HG03103 (cell line): ENCODE results near the gene GABPB2.

Experiments used
- ATAC-seq: cut with Tn5 transposase; IDR thresholded peaks from one replicate; pipeline ENCODE4 v1.9.1; 2021; ENCODE audit warnings: low read depth; ENCODE audit not compliant: unreplicated experiment

GABPB2 gene

GRCh38 chr1:151158326-151158725 lies 87.8 kb downstream of the GABPB2 start:
- no peak for ATAC-seq

- ATAC-seq, result no peak
Observed at GRCh38 chr1:151158751-151159251, 88.2 kb downstream of the GABPB2 start.

DNA sequence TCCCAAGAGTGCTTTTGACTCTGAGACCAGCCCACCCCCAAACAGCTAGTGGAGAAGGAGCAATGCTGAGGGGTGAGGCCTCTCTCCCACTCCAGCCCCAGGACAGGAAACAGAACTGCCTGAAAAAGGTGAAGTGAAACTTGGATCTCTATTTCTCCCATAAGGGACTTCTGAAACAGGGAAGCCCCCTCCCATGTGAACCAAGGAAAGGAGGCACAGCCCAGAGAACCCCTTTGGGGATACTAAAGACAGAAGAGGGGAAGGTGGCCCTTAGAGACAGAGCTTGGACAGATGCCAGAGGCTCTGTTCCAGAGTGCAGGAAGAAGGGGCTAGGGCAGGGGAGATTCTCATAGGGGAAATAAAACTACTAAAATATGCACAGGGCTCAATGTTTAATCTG lies 88.8 kb downstream of the GABPB2 start:
- no peak for ATAC-seq

GRCh38 chr1:151164732-151165280 lies 94.2 kb downstream of the GABPB2 start:
- ATAC-seq, result no peak

DNA sequence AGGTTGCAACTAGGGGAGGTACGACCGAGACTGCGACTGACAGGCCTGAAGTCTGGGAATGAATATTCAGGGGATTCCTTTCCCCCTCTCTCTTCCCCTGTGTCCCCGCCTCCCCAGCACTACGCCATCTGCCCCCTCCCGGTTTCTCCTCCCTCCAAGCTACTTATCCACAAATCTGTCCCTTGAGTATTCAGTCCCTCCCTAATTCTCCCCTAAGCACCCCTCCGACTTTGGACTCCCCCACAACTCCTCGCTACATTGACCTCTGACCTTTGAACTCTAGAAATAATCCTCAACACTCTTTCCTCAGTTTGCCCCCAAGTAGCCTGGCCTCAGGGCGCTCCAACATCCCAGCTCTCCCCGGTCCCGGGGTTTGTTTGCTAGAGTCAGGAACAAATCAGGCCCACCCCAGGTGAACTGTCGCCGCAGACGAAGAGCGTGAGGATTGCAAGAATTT lies 94.7 kb downstream of the GABPB2 start:
- no peak for ATAC-seq

GRCh38 chr1:151165738-151166504 lies 95.4 kb downstream of the GABPB2 start, which contains the start of the genes LYSMD1 and SCNM1:
TSS of gene LYSMD1 (minus strand) at chr1:151165902. CDS start at chr1:151165258, 644 bp downstream.
TSS of gene SCNM1 (plus strand) at chr1:151166144. CDS start at chr1:151166153, 9 bp downstream.
- peak; percentile 82 for ATAC-seq

GRCh38 chr1:151166505-151166956 lies 96.0 kb downstream of the GABPB2 start:
- no peak for ATAC-seq

DNA sequence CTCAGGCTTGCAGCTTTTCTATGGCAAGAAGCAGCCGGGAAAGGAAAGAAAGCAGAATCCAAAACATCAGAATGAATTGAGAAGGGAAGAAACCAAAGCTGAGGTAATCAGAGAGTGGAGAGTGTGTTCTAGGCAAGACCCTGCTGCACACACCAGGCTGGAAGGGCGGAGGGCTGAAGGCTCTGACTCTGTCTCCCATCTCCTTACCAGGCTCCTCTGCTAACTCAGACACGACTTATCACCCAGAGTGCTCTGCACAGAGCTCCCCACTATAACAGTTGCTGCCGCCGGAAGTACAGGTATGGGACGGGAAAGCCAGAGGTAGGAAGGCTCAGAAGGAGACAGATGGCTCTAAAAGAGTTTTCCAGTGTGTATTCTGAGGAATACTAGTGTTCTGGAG lies 96.6 kb downstream of the GABPB2 start:
- no peak for ATAC-seq

DNA sequence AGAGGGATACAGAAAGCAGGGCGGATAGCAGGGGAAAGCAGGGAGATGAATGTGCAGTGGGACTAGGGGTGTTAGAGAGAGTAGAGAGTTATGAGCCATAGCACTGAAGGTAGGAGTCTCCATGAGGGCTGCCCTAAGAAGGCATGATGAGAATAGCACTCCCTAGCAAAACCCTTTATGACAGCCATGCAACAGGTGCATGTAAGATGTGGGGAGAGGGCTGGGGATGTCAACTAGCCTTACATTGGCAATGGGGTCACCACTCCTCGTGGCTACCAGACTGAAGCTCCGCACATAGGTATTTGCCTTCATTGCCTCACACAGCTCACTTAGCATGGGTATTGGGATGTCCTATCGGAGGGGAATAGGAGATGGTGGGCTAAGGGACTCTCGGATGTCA lies 100.6 kb downstream of the GABPB2 start:
- ATAC-seq, result no peak
